GM18951 (cell line): ENCODE data around the gene OR2AE1.
"Not testable (repeated sequence)": the region's sequence is repeated elsewhere in the genome, so short reads cannot be mapped to it uniquely, and the experiment has no call there.

ENCODE experiments used
- POLR2A ChIP-seq: IDR thresholded peaks from 4 replicates; pipeline ENCODE4 v1.6.1; 2011; ENCODE audit warnings: mild to moderate bottlenecking; ENCODE audit not compliant: insufficient read length, insufficient read depth; ENCODE audit errors: extremely low read depth
- in situ Hi-C: fragments of 300-500 bp; cut with MboI; formaldehyde crosslinking; loops from one replicate; pipeline ENCODE4 v1.12.0; 2022; ENCODE audit warnings: low sequenced_read_pairs, mixed read lengths, inconsistent platforms; ENCODE audit not compliant: unreplicated experiment

Gene OR2AE1

GRCh38 chr7:99893280-99893679 lies 16.4 kb upstream of the OR2AE1 start:
- TF ChIP-seq POLR2A = no peak
- in situ Hi-C loops = no loop called here

- in situ Hi-C loops = not testable (repeated sequence)
These were observed 13.5 kb upstream of the OR2AE1 start for GRCh38 chr7:99890348-99890747.

GRCh38 chr7:99888366-99888765 lies 11.5 kb upstream of the OR2AE1 start:
- in situ Hi-C loops = not testable (repeated sequence)

GRCh38 chr7:99881370-99881769 lies 4.5 kb upstream of the OR2AE1 start:
- in situ Hi-C loops = no loop called here

GRCh38 chr7:99876491-99876890 lies 342 bp downstream of the OR2AE1 start:
- in situ Hi-C loops = no loop called here
- no peak for TF ChIP-seq POLR2A

More at GRCh38 chr7:99881370-99881769, 4.5 kb upstream of the OR2AE1 start:
- TF ChIP-seq POLR2A = no peak

- in situ Hi-C loops = no loop called here
- TF ChIP-seq POLR2A = no peak
These were observed 8.6 kb downstream of the OR2AE1 start for GRCh38 chr7:99868246-99868645.

- in situ Hi-C loops = not testable (repeated sequence)
These were observed 9.4 kb downstream of the OR2AE1 start for GRCh38 chr7:99867477-99867876.

- no peak for TF ChIP-seq POLR2A
- in situ Hi-C loops = no loop called here
These were observed 12.9 kb downstream of the OR2AE1 start for GRCh38 chr7:99863847-99864440.

GRCh38 chr7:99860281-99861127 lies 16.3 kb downstream of the OR2AE1 start:
- in situ Hi-C loops = no loop called here
- TF ChIP-seq POLR2A = no peak

GRCh38 chr7:99855236-99855635 lies 21.6 kb downstream of the OR2AE1 start:
- no peak for TF ChIP-seq POLR2A
- in situ Hi-C loops = no loop called here

GRCh38 chr7:99848420-99849216 lies 28.2 kb downstream of the OR2AE1 start:
- in situ Hi-C loops = no loop called here
- no peak for TF ChIP-seq POLR2A

- in situ Hi-C loops = no loop called here
- TF ChIP-seq POLR2A = no peak
These were observed 32.5 kb downstream of the OR2AE1 start for GRCh38 chr7:99844328-99844727.

GRCh38 chr7:99843808-99844207 lies 33.0 kb downstream of the OR2AE1 start:
- in situ Hi-C loops = no loop called here
- TF ChIP-seq POLR2A = no peak

GRCh38 chr7:99842926-99843325 lies 33.9 kb downstream of the OR2AE1 start:
- no peak for TF ChIP-seq POLR2A
- in situ Hi-C loops = no loop called here
